Fibroblast of villous mesenchyme (primary cell): Measurements from ENCODE around the gene GEMIN2. TPM values are rescaled to one million over a fixed set of nuclear protein-coding genes. Genes with fewer than 3 reads are reported as not detected.

ENCODE experiments used
- DNase-seq: peaks from one replicate; pipeline ENCODE4 v3.0.0-alpha.2; 2010; ENCODE audit warnings: low read depth
- H3K4me3 ChIP-seq: 2 replicates; pipeline ENCODE4 v1.5.1; 2011; ENCODE audit warnings: low read depth, mild to moderate bottlenecking, low read length
- CTCF ChIP-seq: IDR thresholded peaks from 2 replicates; pipeline ENCODE4 v1.5.1; 2012; ENCODE audit warnings: low read depth, mild to moderate bottlenecking, low read length; ENCODE audit not compliant: insufficient read depth
- small RNA-seq: library from RNA; depleted of rRNA; stranded (forward); fragments of <200 nt; gene quantifications from one replicate; pipeline ENCODE3, GENCODE V24; 2012
- total RNA-seq: library from RNA; depleted of rRNA; stranded (reverse); fragments of >200 nt; gene quantifications from 2 replicates; pipeline ENCODE4 v1.2.3, GENCODE V29; 2012

The GEMIN2 gene
- total RNA-seq, 1 donor = 35.4 TPM

- no peak overlapping the region for H3K4me3 ChIP-seq
- DNase-seq = no peak
- no peak for TF ChIP-seq CTCF
Observed at GRCh38 chr14:39185256-39186049, 71.3 kb downstream of the GEMIN2 start.

Small RNA genes lying within 50 kb of the gene (small RNA-seq; reads per million reads assigned to genes)
- gene AL109628.1 = not detected

Other genes with a start within 250 kb of the GEMIN2 start
- gene SEC23A, start 11.1 kb upstream of the GEMIN2 start, total RNA-seq = 440 and 548 TPM in 2 replicates
- gene TRAPPC6B, start 56.0 kb downstream of the GEMIN2 start, total RNA-seq = 21.6 and 28.1 TPM in 2 replicates
- gene PNN, start 60.9 kb downstream of the GEMIN2 start, total RNA-seq = 15.1 and 20.3 TPM in 2 replicates
- 14.5 and 21.6 TPM in 2 replicates for gene MIA2, start 119.6 kb downstream of the GEMIN2 start, total RNA-seq